Measurements from ENCODE around the gene MRPL55. TPM values are rescaled to one million over a fixed set of nuclear protein-coding genes. Genes with fewer than 3 reads are reported as not detected.

MRPL55 gene
- total RNA-seq, 1 donor = 51.4 TPM

DNA sequence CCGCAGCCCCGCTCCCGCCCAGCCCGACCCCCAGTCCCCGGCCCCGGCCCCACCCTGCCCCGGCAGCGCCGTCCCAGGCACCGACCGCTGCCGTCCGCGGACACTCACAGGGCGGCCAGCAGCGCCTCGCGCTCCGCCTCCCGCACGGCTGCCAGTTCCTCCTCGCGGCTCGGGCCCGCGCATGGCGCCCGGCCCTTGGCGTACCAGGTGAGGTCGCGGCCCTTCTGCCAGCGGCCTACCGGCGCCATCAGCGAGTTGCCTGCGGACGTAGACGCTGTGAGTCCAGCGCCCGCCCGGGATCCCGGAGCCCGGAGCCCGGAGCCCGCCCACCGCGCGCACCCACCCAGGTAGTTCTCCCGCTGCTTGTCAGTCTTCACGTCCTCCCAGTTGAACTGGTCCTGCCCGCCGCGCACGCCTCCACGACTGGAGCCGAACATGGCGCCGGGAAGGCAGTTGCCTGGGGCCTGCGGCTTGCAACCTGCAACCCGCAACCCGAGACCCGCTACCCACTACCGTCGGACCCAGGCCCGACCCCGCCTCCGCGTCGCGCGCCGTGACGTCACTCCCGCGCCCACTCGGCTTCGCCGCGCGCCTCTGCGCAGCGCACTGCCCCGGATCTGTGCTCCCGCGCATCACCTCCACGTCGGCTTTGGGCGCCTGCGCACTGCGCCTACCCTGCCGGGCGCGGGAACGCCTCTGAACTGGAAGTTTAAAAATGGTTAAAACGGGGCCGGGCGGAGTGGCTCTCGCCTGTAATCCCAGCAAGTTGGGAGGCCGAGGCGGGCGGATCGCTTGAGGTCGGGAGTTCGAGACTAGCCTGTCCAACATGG, 6.1 kb downstream of the MRPL55 start, which contains the start of gene C1orf35:
Gene C1orf35, minus strand, starts transcription at position 535 of the 830 bp plus-strand sequence. Its CDS starts 98 bp downstream, at position 437.
- peaks cover 43% of the 10 kb centered on the region for H3K36me3 ChIP-seq (ENCODE audit: insufficient read depth, low read length)
- TF ChIP-seq, protein P1, sequence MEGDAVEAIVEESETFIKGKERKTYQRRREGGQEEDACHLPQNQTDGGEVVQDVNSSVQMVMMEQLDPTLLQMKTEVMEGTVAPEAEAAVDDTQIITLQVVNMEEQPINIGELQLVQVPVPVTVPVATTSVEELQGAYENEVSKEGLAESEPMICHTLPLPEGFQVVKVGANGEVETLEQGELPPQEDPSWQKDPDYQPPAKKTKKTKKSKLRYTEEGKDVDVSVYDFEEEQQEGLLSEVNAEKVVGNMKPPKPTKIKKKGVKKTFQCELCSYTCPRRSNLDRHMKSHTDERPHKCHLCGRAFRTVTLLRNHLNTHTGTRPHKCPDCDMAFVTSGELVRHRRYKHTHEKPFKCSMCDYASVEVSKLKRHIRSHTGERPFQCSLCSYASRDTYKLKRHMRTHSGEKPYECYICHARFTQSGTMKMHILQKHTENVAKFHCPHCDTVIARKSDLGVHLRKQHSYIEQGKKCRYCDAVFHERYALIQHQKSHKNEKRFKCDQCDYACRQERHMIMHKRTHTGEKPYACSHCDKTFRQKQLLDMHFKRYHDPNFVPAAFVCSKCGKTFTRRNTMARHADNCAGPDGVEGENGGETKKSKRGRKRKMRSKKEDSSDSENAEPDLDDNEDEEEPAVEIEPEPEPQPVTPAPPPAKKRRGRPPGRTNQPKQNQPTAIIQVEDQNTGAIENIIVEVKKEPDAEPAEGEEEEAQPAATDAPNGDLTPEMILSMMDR (IDR thresholded peaks at IDR 0.05; ENCODE audit: extremely low read depth, low read depth, low read length) = no peak
- H3K27me3 ChIP-seq (ENCODE audit: insufficient read depth, low read length) = no peaks in the 10 kb centered on the region
- peaks cover 33% of the 10 kb centered on the region for H4K20me1 ChIP-seq (ENCODE audit: insufficient read depth, low read length)
- H3K79me2 ChIP-seq (ENCODE audit: insufficient read depth, low read length) = peaks cover 56% of the 10 kb centered on the region
- peak within 1 kb of the TSS; percentile 96 for H3K4me3 ChIP-seq (ENCODE audit: insufficient read depth, low read length)
- peak within 1 kb of the TSS; percentile 89 for H3K4me2 ChIP-seq (ENCODE audit: insufficient read depth, low read length)
- H3K4me1 ChIP-seq (ENCODE audit: insufficient read depth, low read length) = peaks cover 11% of the 10 kb centered on the region
- peak within 1 kb of the TSS; percentile 72 for H3K27ac ChIP-seq (ENCODE audit: low read depth, low read length)
- peak within 1 kb of the TSS; percentile 89 for H2AFZ ChIP-seq (ENCODE audit: low read length)
- H3K9me3 ChIP-seq (ENCODE audit: low read depth, low read length) = no peaks in the 10 kb centered on the region
- DNase-seq (ENCODE audit: insufficient read length, low spot score, missing footprints) = peak; percentile 100

- DNase-seq (ENCODE audit: insufficient read length, low spot score, missing footprints) = peak; percentile 95
- H2AFZ ChIP-seq (ENCODE audit: low read length) = no peak overlapping the region
- no peaks in the 10 kb centered on the region for H3K27me3 ChIP-seq (ENCODE audit: insufficient read depth, low read length)
- H3K27ac ChIP-seq (ENCODE audit: low read depth, low read length) = peak overlapping the region; percentile 12
- H3K4me3 ChIP-seq (ENCODE audit: insufficient read depth, low read length) = peak overlapping the region; percentile 96
- peaks cover 41% of the 10 kb centered on the region for H4K20me1 ChIP-seq (ENCODE audit: insufficient read depth, low read length)
- H3K9me3 ChIP-seq (ENCODE audit: low read depth, low read length) = no peaks in the 10 kb centered on the region
- H3K79me2 ChIP-seq (ENCODE audit: insufficient read depth, low read length) = peaks cover 57% of the 10 kb centered on the region
- H3K4me1 ChIP-seq (ENCODE audit: insufficient read depth, low read length) = peaks cover 10% of the 10 kb centered on the region
- H3K4me2 ChIP-seq (ENCODE audit: insufficient read depth, low read length) = peak overlapping the region; percentile 89
- TF ChIP-seq, protein P1 (IDR thresholded peaks at IDR 0.05; ENCODE audit: extremely low read depth, low read depth, low read length) = no peak
- peaks cover 51% of the 10 kb centered on the region for H3K36me3 ChIP-seq (ENCODE audit: insufficient read depth, low read length)
Measured at GRCh38 chr1:228101994-228102790, 6.9 kb downstream of the MRPL55 start.

DNA sequence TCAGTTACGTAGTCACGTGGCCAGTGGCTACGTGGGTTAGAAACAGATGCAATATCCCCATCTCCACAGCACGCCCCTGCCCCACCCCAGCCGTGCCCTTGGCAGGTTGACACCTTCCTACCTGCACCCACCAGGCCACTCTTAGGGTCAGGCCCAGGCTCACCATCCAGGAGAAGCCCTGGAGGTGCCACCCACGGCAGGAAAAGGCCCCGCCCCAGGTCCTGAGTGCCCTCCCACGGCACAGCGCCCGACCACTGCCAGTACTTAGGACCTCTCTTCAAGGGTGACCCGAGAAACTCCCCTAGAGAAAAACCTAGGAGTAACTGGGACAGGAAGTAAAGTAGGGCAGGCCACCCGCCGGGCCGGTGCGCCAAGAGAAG, 7.5 kb downstream of the MRPL55 start:
- peak overlapping the region; percentile 96 for H3K4me3 ChIP-seq (ENCODE audit: insufficient read depth, low read length)
- H3K4me2 ChIP-seq (ENCODE audit: insufficient read depth, low read length) = peak overlapping the region; percentile 89
- peaks cover 10% of the 10 kb centered on the region for H3K4me1 ChIP-seq (ENCODE audit: insufficient read depth, low read length)
- DNase-seq (ENCODE audit: insufficient read length, low spot score, missing footprints) = peak; percentile 94
- peaks cover 47% of the 10 kb centered on the region for H4K20me1 ChIP-seq (ENCODE audit: insufficient read depth, low read length)
- H3K27me3 ChIP-seq (ENCODE audit: insufficient read depth, low read length) = no peaks in the 10 kb centered on the region
- H3K36me3 ChIP-seq (ENCODE audit: insufficient read depth, low read length) = peaks cover 49% of the 10 kb centered on the region
- TF ChIP-seq, protein P1 (IDR thresholded peaks at IDR 0.05; ENCODE audit: extremely low read depth, low read depth, low read length) = no peak
- H3K79me2 ChIP-seq (ENCODE audit: insufficient read depth, low read length) = peaks cover 63% of the 10 kb centered on the region
- H3K27ac ChIP-seq (ENCODE audit: low read depth, low read length) = peak overlapping the region; percentile 12
- H3K9me3 ChIP-seq (ENCODE audit: low read depth, low read length) = no peaks in the 10 kb centered on the region
- no peak overlapping the region for H2AFZ ChIP-seq (ENCODE audit: low read length)

Measured in osteoblast (primary cell).